ENCODE results near the gene NEDD9.

GRCh38 chr6:11263291-11263775 is 30.9 kb upstream of the NEDD9 start:
- no peak for TF ChIP-seq CTCF (optimal IDR thresholded peaks at IDR 0.05 in 1 of 3, IDR thresholded peaks at IDR 0.05 in 1 of 3, conservative IDR thresholded peaks at IDR 0.05 in 1 of 3; ENCODE audit: extremely low read depth in 1 of 3, insufficient read depth in 2 of 3, low read length in 3 of 3)
- TF ChIP-seq EZH2 (IDR thresholded peaks at IDR 0.05; ENCODE audit: low read length), result no peak
